Vagina (tissue), 2 donors: ENCODE data around the gene GALR1.

ENCODE experiments used
- POLR2A ChIP-seq, 2 donors: fragments of 450-650 bp; IDR thresholded peaks; one replicate each; pipeline ENCODE4 v1.6.1; 2017; ENCODE audit warnings: antibody characterized with exemption in 2 of 2, mild to moderate bottlenecking in 2 of 2, moderate library complexity in 2 of 2
- POLR2AphosphoS5 ChIP-seq, 2 donors: sonication (generic); formaldehyde crosslinking; IDR thresholded peaks; one replicate each; pipeline ENCODE4 v1.9.0; 2017; ENCODE audit warnings: antibody characterized with exemption in 2 of 2, mild to moderate bottlenecking in 2 of 2, low read depth in 1 of 2; ENCODE audit not compliant: insufficient read depth in 1 of 2
- TF ChIP-seq, protein P1 (sequence below), 3 experiments: fragments of 450-650 bp in 2 of 3; fragments of 200-600 bp in 1 of 3; sonication (generic) in 1 of 3; IDR thresholded peaks; one replicate each; pipeline ENCODE4 v1.5.1; 2017 to 2019; ENCODE audit warnings: antibody characterized with exemption in 3 of 3, mild to moderate bottlenecking in 2 of 3, moderate library complexity in 2 of 3

DNA sequence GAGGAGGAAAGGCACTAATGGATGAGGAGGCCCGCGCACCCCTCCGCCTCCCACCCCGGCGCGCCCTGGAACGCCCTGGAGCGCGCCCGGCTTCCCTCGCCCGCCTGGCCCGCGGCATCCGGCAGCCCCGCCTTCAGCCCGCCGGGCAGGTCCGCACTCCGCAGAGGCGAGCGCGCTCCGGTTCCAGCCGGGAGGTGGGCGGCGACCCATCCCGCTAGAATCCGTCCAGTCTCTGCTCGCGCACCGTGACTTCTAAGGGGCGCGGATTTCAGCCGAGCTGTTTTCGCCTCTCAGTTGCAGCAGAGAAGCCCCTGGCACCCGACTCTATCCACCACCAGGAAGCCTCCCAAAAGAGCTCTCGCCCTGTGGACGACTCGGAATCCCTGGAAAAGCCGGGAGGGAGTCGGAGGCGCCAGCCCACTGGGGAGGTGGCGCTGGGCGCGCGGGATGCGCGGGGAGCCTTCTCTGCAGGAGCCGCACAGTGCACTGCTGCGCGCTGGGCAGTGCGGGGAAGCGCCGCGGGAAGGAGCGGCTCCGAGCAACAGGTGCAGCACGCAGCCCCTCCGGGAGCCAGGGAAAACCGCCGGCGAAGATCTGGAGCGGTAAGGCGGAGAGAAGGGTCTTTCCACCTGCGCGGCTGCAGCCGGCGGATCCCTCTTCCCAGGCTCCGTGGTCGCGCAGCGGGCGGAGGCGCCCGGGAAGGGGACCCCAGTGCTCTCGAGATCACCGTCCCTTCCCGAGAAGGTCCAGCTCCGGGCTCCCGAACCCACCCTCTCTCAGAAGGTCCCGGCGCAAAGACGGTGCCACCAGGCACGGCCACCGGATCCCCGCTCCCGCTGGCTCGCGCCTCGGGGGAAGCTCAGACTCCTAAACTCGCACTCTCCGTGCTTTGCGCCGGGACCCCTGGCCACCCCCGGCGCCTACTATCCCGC, at the start of gene GALR1:
- TF ChIP-seq, protein P1, sequence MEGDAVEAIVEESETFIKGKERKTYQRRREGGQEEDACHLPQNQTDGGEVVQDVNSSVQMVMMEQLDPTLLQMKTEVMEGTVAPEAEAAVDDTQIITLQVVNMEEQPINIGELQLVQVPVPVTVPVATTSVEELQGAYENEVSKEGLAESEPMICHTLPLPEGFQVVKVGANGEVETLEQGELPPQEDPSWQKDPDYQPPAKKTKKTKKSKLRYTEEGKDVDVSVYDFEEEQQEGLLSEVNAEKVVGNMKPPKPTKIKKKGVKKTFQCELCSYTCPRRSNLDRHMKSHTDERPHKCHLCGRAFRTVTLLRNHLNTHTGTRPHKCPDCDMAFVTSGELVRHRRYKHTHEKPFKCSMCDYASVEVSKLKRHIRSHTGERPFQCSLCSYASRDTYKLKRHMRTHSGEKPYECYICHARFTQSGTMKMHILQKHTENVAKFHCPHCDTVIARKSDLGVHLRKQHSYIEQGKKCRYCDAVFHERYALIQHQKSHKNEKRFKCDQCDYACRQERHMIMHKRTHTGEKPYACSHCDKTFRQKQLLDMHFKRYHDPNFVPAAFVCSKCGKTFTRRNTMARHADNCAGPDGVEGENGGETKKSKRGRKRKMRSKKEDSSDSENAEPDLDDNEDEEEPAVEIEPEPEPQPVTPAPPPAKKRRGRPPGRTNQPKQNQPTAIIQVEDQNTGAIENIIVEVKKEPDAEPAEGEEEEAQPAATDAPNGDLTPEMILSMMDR (IDR thresholded peaks at IDR 0.05) = no peak
- TF ChIP-seq POLR2A (IDR thresholded peaks at IDR 0.05) (no peak), POLR2AphosphoS5 (IDR thresholded peaks at IDR 0.05; ENCODE audit: insufficient read depth in 1 of 2, low read depth in 1 of 2) (no peak)
